ENCODE data around the gene LTBP1.

DNA sequence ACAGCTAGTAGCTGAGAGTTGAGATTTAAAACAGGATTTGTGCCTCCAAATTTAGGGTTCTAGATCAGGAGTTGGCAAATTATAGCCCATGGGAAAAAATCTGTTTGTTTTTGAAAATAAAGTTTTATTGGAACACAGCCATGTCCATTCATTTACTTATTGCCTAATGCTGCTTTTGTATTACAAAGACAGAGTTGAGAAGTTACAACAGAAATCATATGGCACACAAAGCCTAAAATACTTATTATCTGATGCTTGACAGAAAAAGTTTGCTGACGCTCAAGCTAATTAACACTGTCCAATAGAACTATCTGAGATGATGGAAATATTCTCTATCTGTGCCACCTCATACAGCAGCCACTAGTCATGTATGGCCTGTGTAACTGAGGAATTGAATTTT, 300.6 kb downstream of the LTBP1 start:
- TF ChIP-seq, protein P1, sequence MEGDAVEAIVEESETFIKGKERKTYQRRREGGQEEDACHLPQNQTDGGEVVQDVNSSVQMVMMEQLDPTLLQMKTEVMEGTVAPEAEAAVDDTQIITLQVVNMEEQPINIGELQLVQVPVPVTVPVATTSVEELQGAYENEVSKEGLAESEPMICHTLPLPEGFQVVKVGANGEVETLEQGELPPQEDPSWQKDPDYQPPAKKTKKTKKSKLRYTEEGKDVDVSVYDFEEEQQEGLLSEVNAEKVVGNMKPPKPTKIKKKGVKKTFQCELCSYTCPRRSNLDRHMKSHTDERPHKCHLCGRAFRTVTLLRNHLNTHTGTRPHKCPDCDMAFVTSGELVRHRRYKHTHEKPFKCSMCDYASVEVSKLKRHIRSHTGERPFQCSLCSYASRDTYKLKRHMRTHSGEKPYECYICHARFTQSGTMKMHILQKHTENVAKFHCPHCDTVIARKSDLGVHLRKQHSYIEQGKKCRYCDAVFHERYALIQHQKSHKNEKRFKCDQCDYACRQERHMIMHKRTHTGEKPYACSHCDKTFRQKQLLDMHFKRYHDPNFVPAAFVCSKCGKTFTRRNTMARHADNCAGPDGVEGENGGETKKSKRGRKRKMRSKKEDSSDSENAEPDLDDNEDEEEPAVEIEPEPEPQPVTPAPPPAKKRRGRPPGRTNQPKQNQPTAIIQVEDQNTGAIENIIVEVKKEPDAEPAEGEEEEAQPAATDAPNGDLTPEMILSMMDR (IDR thresholded peaks at IDR 0.05; ENCODE audit: poor library complexity): no peak
- TF ChIP-seq EZH2phosphoT487 (IDR thresholded peaks at IDR 0.05; ENCODE audit: low read depth, severe bottlenecking, unreplicated experiment) (no peak), EZH2 (IDR thresholded peaks at IDR 0.05; ENCODE audit: borderline replicate concordance) (no peak)

All from hepatocyte (in vitro differentiated cells).